Measurements from ENCODE around the gene PRR14.

PRR14 gene

GRCh38 chr16:30647274-30647571 is 3.5 kb upstream of the PRR14 start:
- no peak for DNase-seq (ENCODE audit: low read depth in 1 of 2, low spot score in 1 of 2)
- TF ChIP-seq SPI1 (IDR thresholded peaks at IDR 0.05; ENCODE audit: borderline replicate concordance, low read depth) (no peak), GABPA (IDR thresholded peaks at IDR 0.05; ENCODE audit: low read depth) (no peak), POLR2AphosphoS5 (IDR thresholded peaks at IDR 0.05; ENCODE audit: low read depth) (no peak)
- TF ChIP-seq, protein P1, sequence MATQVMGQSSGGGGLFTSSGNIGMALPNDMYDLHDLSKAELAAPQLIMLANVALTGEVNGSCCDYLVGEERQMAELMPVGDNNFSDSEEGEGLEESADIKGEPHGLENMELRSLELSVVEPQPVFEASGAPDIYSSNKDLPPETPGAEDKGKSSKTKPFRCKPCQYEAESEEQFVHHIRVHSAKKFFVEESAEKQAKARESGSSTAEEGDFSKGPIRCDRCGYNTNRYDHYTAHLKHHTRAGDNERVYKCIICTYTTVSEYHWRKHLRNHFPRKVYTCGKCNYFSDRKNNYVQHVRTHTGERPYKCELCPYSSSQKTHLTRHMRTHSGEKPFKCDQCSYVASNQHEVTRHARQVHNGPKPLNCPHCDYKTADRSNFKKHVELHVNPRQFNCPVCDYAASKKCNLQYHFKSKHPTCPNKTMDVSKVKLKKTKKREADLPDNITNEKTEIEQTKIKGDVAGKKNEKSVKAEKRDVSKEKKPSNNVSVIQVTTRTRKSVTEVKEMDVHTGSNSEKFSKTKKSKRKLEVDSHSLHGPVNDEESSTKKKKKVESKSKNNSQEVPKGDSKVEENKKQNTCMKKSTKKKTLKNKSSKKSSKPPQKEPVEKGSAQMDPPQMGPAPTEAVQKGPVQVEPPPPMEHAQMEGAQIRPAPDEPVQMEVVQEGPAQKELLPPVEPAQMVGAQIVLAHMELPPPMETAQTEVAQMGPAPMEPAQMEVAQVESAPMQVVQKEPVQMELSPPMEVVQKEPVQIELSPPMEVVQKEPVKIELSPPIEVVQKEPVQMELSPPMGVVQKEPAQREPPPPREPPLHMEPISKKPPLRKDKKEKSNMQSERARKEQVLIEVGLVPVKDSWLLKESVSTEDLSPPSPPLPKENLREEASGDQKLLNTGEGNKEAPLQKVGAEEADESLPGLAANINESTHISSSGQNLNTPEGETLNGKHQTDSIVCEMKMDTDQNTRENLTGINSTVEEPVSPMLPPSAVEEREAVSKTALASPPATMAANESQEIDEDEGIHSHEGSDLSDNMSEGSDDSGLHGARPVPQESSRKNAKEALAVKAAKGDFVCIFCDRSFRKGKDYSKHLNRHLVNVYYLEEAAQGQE (IDR thresholded peaks at IDR 0.05; ENCODE audit: insufficient replicate concordance, low read depth), result no peak
- TF ChIP-seq, protein P2, sequence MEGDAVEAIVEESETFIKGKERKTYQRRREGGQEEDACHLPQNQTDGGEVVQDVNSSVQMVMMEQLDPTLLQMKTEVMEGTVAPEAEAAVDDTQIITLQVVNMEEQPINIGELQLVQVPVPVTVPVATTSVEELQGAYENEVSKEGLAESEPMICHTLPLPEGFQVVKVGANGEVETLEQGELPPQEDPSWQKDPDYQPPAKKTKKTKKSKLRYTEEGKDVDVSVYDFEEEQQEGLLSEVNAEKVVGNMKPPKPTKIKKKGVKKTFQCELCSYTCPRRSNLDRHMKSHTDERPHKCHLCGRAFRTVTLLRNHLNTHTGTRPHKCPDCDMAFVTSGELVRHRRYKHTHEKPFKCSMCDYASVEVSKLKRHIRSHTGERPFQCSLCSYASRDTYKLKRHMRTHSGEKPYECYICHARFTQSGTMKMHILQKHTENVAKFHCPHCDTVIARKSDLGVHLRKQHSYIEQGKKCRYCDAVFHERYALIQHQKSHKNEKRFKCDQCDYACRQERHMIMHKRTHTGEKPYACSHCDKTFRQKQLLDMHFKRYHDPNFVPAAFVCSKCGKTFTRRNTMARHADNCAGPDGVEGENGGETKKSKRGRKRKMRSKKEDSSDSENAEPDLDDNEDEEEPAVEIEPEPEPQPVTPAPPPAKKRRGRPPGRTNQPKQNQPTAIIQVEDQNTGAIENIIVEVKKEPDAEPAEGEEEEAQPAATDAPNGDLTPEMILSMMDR (IDR thresholded peaks at IDR 0.05; ENCODE audit: insufficient read depth, low read length), result no peak
- Histone ChIP-seq H3K4me3 (replicated peaks; ENCODE audit: insufficient read depth, low read length) (no peak overlapping the region), H3K27ac (replicated peaks) (no peak overlapping the region), H3K27me3 (ENCODE audit: insufficient read depth, poor library complexity, severe bottlenecking) (no peaks in the 10 kb centered on the region)

GRCh38 chr16:30649725-30650368 is 913 bp upstream of the PRR14 start:
- Histone ChIP-seq H3K27me3 (ENCODE audit: insufficient read depth, poor library complexity, severe bottlenecking) (no peaks in the 10 kb centered on the region), H3K27ac (replicated peaks) (peak overlapping the region; percentile 87), H3K4me3 (replicated peaks; ENCODE audit: insufficient read depth, low read length) (peak overlapping the region; percentile 52)
- DNase-seq (ENCODE audit: low read depth in 1 of 2, low spot score in 1 of 2), result peak; percentile 48 to 53
- TF ChIP-seq, protein P1 (IDR thresholded peaks at IDR 0.05; ENCODE audit: insufficient replicate concordance, low read depth), result peak; percentile 23
- TF ChIP-seq GABPA (IDR thresholded peaks at IDR 0.05; ENCODE audit: low read depth), result no peak
- TF ChIP-seq SPI1 (IDR thresholded peaks at IDR 0.05; ENCODE audit: borderline replicate concordance, low read depth), result peak; percentile 56; the same call in 1 of the 2 replicates

DNA sequence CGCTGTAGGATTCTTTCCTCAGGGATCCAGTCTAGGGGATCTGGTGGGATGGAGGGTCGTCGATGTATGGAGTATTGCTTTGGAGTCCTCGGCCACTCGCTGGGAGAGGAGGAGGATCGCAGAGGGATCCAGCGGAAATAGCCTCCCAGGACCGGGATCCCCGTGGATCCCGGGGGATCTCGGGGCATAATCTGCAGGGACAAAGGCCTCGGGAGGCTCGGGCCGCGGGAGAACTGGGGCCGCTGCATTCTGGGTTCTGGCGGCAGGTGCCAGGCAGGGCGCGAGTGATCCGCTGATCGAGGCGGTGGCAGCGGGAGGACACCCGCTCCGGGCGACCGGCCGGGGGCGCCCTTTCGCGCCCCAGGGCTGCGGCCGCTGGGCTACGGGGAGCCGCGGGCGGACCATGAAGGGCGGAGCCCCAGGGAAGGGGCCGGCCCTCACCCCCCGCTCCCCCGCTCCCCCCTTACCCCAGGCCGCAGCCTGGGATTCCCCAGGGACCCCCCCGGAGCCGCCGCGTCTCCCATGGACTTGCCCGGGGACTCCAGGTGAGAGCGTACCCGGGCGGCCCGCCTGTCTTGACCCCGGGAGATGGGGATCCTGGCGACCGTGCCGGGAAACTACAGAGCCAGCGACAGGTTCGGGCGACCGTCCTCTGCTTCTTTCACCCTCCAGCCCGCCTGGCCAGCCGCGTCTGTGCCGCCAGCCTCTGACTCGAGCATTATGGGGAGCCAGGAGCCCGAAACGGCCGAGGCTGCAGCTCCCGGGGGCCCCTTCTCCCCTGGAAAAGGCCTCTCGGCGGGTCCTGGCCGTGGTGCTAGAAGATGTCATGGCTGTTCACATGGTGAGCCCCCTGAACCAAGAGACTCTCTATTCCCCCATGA is 604 bp downstream of the PRR14 start:
- TF ChIP-seq, protein P2 (IDR thresholded peaks at IDR 0.05; ENCODE audit: insufficient read depth, low read length), result peak; percentile 71
- TF ChIP-seq POLR2AphosphoS5 (IDR thresholded peaks at IDR 0.05; ENCODE audit: low read depth), result peak; percentile 45
- TF ChIP-seq SPI1 (IDR thresholded peaks at IDR 0.05; ENCODE audit: borderline replicate concordance, low read depth), result no peak
- peak; percentile 56 to 69 for DNase-seq (ENCODE audit: low read depth in 1 of 2, low spot score in 1 of 2)
- H3K27me3 ChIP-seq (ENCODE audit: insufficient read depth, poor library complexity, severe bottlenecking), result no peaks in the 10 kb centered on the region
- H3K27ac ChIP-seq (replicated peaks), result peak overlapping the region; percentile 87
- peak overlapping the region; percentile 85 for H3K4me3 ChIP-seq (replicated peaks; ENCODE audit: insufficient read depth, low read length)

- no peak for TF ChIP-seq POLR2AphosphoS5 (IDR thresholded peaks at IDR 0.05; ENCODE audit: low read depth)
- H3K27me3 ChIP-seq (ENCODE audit: insufficient read depth, poor library complexity, severe bottlenecking), result no peaks in the 10 kb centered on the region
- peak overlapping the region; percentile 85 for H3K4me3 ChIP-seq (replicated peaks; ENCODE audit: insufficient read depth, low read length)
- H3K27ac ChIP-seq (replicated peaks), result peak overlapping the region; percentile 87
- no peak for DNase-seq (ENCODE audit: low read depth in 1 of 2, low spot score in 1 of 2)
These were observed 1.2 kb downstream of the PRR14 start for GRCh38 chr16:30652005-30652296.
